Endothelial cell of umbilical vein (primary cell): ENCODE data around the gene MLX.

Experiments
- JUN ChIP-seq: IDR thresholded peaks from 2 replicates; pipeline ENCODE4 v1.6.1; 2011; ENCODE audit warnings: borderline replicate concordance, low read depth; ENCODE audit not compliant: insufficient read length, insufficient read depth
- MYC ChIP-seq: IDR thresholded peaks from one replicate; pipeline ENCODE4 v1.6.1; 2011; ENCODE audit warnings: mild to moderate bottlenecking, low read depth, low read length
- POLR2A ChIP-seq: IDR thresholded peaks from 2 replicates; pipeline ENCODE4 v1.6.1; 2012; ENCODE audit warnings: low read depth, mild to moderate bottlenecking, control low read depth, low read length
- POLR2AphosphoS5 ChIP-seq: IDR thresholded peaks from 2 replicates; pipeline ENCODE4 v1.6.1; 2012; ENCODE audit warnings: low read depth, mild to moderate bottlenecking, control low read depth, low read length, moderate library complexity; ENCODE audit not compliant: insufficient read depth
- TF ChIP-seq, protein P1 (sequence below), 2 donors: IDR thresholded peaks; 1 replicate in 1 of 2; 2 replicates in 1 of 2; pipeline ENCODE4 v1.5.1; 2011; ENCODE audit warnings: low read length in 2 of 2, mild to moderate bottlenecking in 2 of 2, moderate library complexity in 2 of 2, control low read depth in 1 of 2, inconsistent platforms in 1 of 2, low read depth in 1 of 2; ENCODE audit not compliant: insufficient read depth in 1 of 2; ENCODE audit errors: extremely low read depth in 1 of 2
- TF ChIP-seq, protein P2 (sequence below): IDR thresholded peaks from 2 replicates; pipeline ENCODE4 v1.6.1; 2011; ENCODE audit not compliant: insufficient read depth, insufficient read length

DNA sequence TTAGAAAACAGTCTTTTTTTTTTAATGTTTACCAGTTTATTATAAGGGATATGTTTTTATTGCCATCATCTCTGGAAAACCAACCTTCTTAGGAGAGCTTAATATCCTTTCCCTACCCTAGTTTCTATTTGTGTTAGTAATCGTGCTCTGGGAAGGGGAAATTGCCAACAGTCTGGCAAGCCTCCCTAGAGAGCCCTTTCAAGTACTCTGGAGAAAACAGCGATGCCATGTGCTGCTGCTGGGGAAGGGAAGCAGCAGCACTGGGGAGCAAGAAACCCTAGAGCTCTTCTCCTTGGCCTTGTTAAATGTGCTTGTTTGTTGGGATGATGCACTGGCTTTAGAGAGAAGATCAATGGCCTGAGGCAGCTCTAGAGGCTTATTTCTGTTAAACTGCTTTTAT is 32.0 kb downstream of the MLX start:
- TF ChIP-seq JUN (no peak), POLR2A (no peak), POLR2AphosphoS5 (no peak), MYC (no peak)
- TF ChIP-seq, protein P1, sequence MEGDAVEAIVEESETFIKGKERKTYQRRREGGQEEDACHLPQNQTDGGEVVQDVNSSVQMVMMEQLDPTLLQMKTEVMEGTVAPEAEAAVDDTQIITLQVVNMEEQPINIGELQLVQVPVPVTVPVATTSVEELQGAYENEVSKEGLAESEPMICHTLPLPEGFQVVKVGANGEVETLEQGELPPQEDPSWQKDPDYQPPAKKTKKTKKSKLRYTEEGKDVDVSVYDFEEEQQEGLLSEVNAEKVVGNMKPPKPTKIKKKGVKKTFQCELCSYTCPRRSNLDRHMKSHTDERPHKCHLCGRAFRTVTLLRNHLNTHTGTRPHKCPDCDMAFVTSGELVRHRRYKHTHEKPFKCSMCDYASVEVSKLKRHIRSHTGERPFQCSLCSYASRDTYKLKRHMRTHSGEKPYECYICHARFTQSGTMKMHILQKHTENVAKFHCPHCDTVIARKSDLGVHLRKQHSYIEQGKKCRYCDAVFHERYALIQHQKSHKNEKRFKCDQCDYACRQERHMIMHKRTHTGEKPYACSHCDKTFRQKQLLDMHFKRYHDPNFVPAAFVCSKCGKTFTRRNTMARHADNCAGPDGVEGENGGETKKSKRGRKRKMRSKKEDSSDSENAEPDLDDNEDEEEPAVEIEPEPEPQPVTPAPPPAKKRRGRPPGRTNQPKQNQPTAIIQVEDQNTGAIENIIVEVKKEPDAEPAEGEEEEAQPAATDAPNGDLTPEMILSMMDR (IDR thresholded peaks at IDR 0.05; ENCODE audit: extremely low read depth in 1 of 2, insufficient read depth in 1 of 2, low read depth in 1 of 2, low read length in 2 of 2): no peak
- TF ChIP-seq, protein P2, sequence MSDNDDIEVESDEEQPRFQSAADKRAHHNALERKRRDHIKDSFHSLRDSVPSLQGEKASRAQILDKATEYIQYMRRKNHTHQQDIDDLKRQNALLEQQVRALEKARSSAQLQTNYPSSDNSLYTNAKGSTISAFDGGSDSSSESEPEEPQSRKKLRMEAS: no peak
